Nephron progenitor cell (in vitro differentiated cells): ENCODE measurements around the gene ELOVL2.

Source experiments
- DNase-seq: peaks from one replicate; pipeline ENCODE4 v3.0.0; 2021
- H3K27ac Mint-ChIP-seq: 2 replicates; pipeline ENCODE4 v1.8.0; 2021; ENCODE audit warnings: mild to moderate bottlenecking, moderate library complexity, mixed read lengths
- H3K27me3 Mint-ChIP-seq: 2 replicates; pipeline ENCODE4 v1.8.0; 2021; ENCODE audit warnings: mild to moderate bottlenecking, low read depth, mixed read lengths; ENCODE audit not compliant: poor library complexity
- H3K36me3 Mint-ChIP-seq: 2 replicates; pipeline ENCODE4 v1.8.0; 2021; ENCODE audit warnings: low read depth, mixed read lengths
- H3K4me1 Mint-ChIP-seq: 2 replicates; pipeline ENCODE4 v1.8.0; 2021; ENCODE audit warnings: mixed read lengths
- H3K4me3 Mint-ChIP-seq: 2 replicates; pipeline ENCODE4 v1.8.0; 2021; ENCODE audit warnings: mild to moderate bottlenecking, moderate library complexity, mixed read lengths
- H3K9me3 Mint-ChIP-seq: 2 replicates; pipeline ENCODE4 v1.8.0; 2021; ENCODE audit warnings: mild to moderate bottlenecking, moderate library complexity, mixed read lengths
- CTCF ChIP-seq: fragments of 200-600 bp; sonication (generic); IDR thresholded peaks from 2 replicates; pipeline ENCODE4 v1.5.0; 2021; ENCODE audit warnings: antibody characterized with exemption

ELOVL2 gene

GRCh38 chr6:11076540-11076939 lies 32.4 kb upstream of the ELOVL2 start:
- H3K27ac Mint-ChIP-seq, result no peak overlapping the region

GRCh38 chr6:11072101-11072500 lies 28.0 kb upstream of the ELOVL2 start:
- Mint-ChIP-seq H3K27me3 (peaks cover 2% of the 10 kb centered on the region), H3K4me3 (no peak overlapping the region), H3K4me1 (no peaks in the 10 kb centered on the region), H3K9me3 (no peaks in the 10 kb centered on the region), H3K36me3 (no peaks in the 10 kb centered on the region), H3K27ac (no peak overlapping the region)
- TF ChIP-seq CTCF, result no peak
- DNase-seq, result no peak

More at GRCh38 chr6:11076540-11076939, 32.4 kb upstream of the ELOVL2 start:
- no peaks in the 10 kb centered on the region for H3K27me3 Mint-ChIP-seq
- H3K9me3 Mint-ChIP-seq, result no peaks in the 10 kb centered on the region
- no peaks in the 10 kb centered on the region for H3K4me1 Mint-ChIP-seq
- H3K4me3 Mint-ChIP-seq, result no peak overlapping the region
- no peak for TF ChIP-seq CTCF
- H3K36me3 Mint-ChIP-seq, result no peaks in the 10 kb centered on the region
- DNase-seq, result no peak

- no peak overlapping the region for H3K27ac Mint-ChIP-seq
- H3K27me3 Mint-ChIP-seq, result peaks cover 2% of the 10 kb centered on the region
- H3K4me1 Mint-ChIP-seq, result no peaks in the 10 kb centered on the region
- H3K4me3 Mint-ChIP-seq, result no peak overlapping the region
- H3K36me3 Mint-ChIP-seq, result no peaks in the 10 kb centered on the region
- DNase-seq, result no peak
- no peak for TF ChIP-seq CTCF
- no peaks in the 10 kb centered on the region for H3K9me3 Mint-ChIP-seq
Observed at GRCh38 chr6:11069760-11070159, 25.7 kb upstream of the ELOVL2 start.

- DNase-seq, result no peak
- no peaks in the 10 kb centered on the region for H3K4me1 Mint-ChIP-seq
- H3K27me3 Mint-ChIP-seq, result peaks cover 2% of the 10 kb centered on the region
- H3K4me3 Mint-ChIP-seq, result no peak overlapping the region
- no peak for TF ChIP-seq CTCF
- H3K9me3 Mint-ChIP-seq, result no peaks in the 10 kb centered on the region
- H3K36me3 Mint-ChIP-seq, result no peaks in the 10 kb centered on the region
- H3K27ac Mint-ChIP-seq, result no peak overlapping the region
Observed at GRCh38 chr6:11067348-11067747, 23.2 kb upstream of the ELOVL2 start.

- peaks cover 2% of the 10 kb centered on the region for H3K27me3 Mint-ChIP-seq
- no peaks in the 10 kb centered on the region for H3K4me1 Mint-ChIP-seq
- no peak for DNase-seq
- H3K9me3 Mint-ChIP-seq, result no peaks in the 10 kb centered on the region
- TF ChIP-seq CTCF, result no peak
- no peak overlapping the region for H3K27ac Mint-ChIP-seq
- no peak overlapping the region for H3K4me3 Mint-ChIP-seq
- no peaks in the 10 kb centered on the region for H3K36me3 Mint-ChIP-seq
Observed at GRCh38 chr6:11066505-11067347, 22.6 kb upstream of the ELOVL2 start.
